Measurements from ENCODE around the gene HAPSTR1.

- TF ChIP-seq, protein P1, sequence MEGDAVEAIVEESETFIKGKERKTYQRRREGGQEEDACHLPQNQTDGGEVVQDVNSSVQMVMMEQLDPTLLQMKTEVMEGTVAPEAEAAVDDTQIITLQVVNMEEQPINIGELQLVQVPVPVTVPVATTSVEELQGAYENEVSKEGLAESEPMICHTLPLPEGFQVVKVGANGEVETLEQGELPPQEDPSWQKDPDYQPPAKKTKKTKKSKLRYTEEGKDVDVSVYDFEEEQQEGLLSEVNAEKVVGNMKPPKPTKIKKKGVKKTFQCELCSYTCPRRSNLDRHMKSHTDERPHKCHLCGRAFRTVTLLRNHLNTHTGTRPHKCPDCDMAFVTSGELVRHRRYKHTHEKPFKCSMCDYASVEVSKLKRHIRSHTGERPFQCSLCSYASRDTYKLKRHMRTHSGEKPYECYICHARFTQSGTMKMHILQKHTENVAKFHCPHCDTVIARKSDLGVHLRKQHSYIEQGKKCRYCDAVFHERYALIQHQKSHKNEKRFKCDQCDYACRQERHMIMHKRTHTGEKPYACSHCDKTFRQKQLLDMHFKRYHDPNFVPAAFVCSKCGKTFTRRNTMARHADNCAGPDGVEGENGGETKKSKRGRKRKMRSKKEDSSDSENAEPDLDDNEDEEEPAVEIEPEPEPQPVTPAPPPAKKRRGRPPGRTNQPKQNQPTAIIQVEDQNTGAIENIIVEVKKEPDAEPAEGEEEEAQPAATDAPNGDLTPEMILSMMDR (IDR thresholded peaks at IDR 0.05), result no peak
- TF ChIP-seq POLR2A (IDR thresholded peaks at IDR 0.05), result no peak
Measured at GRCh38 chr16:9118170-9118569, 26.7 kb downstream of the HAPSTR1 start.

Data from body of pancreas (tissue), 4 donors.